ENCODE results near the gene CPLX1. TPM values are rescaled to one million over a fixed set of nuclear protein-coding genes. Genes with fewer than 3 reads are reported as not detected.

The CPLX1 gene
- total RNA-seq, 4 donors from 2014 or later: 0.35 to 0.67 TPM; not detected in 2

DNA sequence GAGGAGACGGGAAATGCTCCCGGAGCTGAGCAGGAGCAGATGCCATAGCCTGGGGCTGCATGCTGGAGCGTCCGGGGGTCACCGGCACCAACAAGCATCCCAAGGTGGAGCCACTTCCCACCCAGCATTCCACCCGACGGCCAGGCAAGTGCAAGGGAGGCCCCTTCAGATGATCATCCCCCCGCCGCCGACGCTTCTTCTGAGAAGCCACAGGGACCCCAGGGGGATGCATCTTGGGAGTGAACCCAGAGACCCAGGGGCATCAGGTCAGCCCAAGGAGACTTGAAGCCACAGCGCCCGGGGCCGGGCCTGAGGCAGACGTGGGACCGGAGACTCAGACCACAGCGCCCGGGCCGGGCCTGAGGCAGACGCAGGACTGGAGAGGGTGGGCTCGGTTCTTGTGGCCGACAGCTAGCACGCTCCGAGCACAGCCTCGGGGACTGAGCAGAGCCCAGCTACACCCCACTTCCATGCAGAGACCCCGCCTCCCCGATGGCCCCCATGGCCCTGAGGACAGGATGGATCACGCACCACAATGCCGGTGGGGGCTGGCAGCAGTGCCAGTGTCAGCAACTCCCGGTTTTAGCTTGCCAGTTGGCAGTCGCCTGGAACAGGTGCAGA lies 33.0 kb upstream of the CPLX1 start:
- Histone ChIP-seq H3K4me1 (no peaks in the 10 kb centered on the region), H3K36me3 (peaks cover 0 to 84% (median 0%) of the 10 kb centered on the region in 3 donors), H3K4me3 (no peak overlapping the region), H3K27me3 (no peaks in the 10 kb centered on the region), H3K9me3 (no peaks in the 10 kb centered on the region), H3K27ac (no peak overlapping the region)
- no peak for DNase-seq
- TF ChIP-seq, protein P1, sequence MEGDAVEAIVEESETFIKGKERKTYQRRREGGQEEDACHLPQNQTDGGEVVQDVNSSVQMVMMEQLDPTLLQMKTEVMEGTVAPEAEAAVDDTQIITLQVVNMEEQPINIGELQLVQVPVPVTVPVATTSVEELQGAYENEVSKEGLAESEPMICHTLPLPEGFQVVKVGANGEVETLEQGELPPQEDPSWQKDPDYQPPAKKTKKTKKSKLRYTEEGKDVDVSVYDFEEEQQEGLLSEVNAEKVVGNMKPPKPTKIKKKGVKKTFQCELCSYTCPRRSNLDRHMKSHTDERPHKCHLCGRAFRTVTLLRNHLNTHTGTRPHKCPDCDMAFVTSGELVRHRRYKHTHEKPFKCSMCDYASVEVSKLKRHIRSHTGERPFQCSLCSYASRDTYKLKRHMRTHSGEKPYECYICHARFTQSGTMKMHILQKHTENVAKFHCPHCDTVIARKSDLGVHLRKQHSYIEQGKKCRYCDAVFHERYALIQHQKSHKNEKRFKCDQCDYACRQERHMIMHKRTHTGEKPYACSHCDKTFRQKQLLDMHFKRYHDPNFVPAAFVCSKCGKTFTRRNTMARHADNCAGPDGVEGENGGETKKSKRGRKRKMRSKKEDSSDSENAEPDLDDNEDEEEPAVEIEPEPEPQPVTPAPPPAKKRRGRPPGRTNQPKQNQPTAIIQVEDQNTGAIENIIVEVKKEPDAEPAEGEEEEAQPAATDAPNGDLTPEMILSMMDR (IDR thresholded peaks at IDR 0.05): no peak
- TF ChIP-seq POLR2A (IDR thresholded peaks at IDR 0.05): no peak

DNA sequence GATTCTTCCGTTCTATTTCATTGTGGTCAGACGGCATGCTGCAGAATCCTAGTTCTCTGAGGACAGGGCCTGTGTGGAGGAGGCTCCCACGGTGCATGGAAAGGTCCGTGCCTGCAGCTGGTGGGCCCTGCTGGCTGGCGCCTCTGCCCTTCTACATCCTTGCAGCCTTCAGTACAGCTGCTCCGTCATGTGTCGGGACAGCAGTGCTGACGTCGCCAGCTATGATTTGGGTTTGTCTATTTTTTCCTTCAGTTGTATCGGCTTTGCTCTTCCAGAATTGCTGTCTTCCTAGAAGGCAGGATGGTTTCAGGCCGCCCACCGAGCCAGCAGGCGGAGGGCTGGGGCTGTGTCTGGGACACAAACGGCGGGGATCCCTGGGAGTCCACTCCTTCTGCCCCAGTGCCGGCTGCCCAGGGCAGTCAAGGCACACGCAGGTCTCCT lies 32.1 kb upstream of the CPLX1 start:
- H3K4me1 ChIP-seq: no peaks in the 10 kb centered on the region
- no peaks in the 10 kb centered on the region for H3K9me3 ChIP-seq
- H3K36me3 ChIP-seq: peaks cover 0 to 82% (median 0%) of the 10 kb centered on the region in 3 donors
- H3K27me3 ChIP-seq: no peaks in the 10 kb centered on the region
- no peak for DNase-seq
- H3K4me3 ChIP-seq: no peak overlapping the region
- TF ChIP-seq POLR2A (IDR thresholded peaks at IDR 0.05): no peak
- TF ChIP-seq, protein P1 (IDR thresholded peaks at IDR 0.05): no peak
- no peak overlapping the region for H3K27ac ChIP-seq

DNA sequence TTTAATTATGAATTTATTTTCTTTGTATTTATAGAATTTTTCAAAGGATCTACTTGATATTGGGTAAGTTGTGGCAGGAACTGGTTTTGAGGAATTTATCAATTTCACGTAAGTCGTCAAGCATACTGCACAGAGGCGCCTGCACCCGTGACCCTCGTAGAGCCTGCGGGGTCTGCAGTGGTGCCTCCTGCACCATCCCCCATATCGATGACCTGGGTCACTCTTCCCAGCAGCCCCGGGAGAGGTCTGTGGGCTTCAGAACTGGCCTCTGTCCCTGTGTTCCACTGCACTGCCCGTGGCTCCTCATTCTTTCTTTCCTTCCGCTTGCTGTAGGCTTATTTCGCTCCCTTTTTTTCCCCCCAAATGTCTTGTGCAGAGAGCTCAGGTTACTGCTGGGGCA lies 31.5 kb upstream of the CPLX1 start:
- Histone ChIP-seq H3K27ac (no peak overlapping the region), H3K36me3 (peaks cover 0 to 82% (median 0%) of the 10 kb centered on the region in 3 donors), H3K27me3 (no peaks in the 10 kb centered on the region), H3K4me3 (no peak overlapping the region), H3K4me1 (no peaks in the 10 kb centered on the region), H3K9me3 (no peaks in the 10 kb centered on the region)
- no peak for DNase-seq
- TF ChIP-seq, protein P1 (IDR thresholded peaks at IDR 0.05): no peak
- TF ChIP-seq POLR2A (IDR thresholded peaks at IDR 0.05): no peak

DNA sequence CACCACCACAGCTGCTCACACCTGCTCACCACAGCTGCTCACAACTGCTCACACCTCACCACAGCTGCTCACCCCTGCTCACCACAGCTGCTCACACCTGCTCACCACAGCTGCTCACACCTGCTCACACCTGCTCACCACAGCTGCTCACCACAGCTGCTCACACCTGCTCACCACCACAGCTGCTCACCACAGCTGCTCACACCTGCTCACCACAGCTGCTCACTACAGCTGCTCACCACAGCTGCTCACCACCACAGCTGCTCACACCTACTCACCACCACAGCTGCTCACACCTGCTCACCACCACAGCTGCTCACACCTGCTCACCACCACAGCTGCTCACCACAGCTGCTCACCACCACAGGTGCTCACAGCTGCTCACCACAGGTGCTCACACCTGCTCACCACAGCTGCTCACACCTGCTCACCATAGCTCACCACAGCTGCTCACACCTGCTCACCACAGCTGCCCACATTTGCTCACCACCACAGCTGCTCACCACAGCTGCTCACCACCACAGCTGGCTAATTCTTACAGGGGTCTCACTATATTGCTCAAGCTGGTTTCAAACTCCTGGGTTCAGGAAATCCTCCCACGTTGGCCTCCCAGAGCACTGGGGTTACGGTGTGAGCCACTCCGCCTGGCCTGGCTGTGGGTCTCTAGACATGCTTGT lies 30.4 kb upstream of the CPLX1 start:
- DNase-seq: no peak
- no peak overlapping the region for H3K27ac ChIP-seq
- peaks cover 0 to 81% (median 0%) of the 10 kb centered on the region in 3 donors for H3K36me3 ChIP-seq
- no peaks in the 10 kb centered on the region for H3K9me3 ChIP-seq
- no peaks in the 10 kb centered on the region for H3K4me1 ChIP-seq
- no peak overlapping the region for H3K4me3 ChIP-seq
- TF ChIP-seq POLR2A (IDR thresholded peaks at IDR 0.05): no peak
- TF ChIP-seq, protein P1 (IDR thresholded peaks at IDR 0.05): no peak
- H3K27me3 ChIP-seq: no peaks in the 10 kb centered on the region

DNA sequence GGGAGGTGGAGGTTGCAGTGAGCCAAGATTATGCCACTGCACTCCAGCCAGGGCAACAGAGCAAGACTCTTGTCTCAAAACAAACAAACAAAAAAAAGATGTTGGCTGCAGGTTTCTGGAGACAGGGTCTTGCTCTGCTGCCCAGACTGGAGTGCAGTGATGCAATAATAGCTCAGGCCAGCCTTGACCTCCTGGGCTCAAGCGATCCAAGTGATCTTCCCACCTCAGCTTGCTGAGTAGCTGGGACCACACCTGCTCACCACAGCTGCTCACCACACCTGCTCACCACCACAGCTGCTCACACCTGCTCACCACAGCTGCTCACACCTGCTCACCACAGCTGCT lies 29.9 kb upstream of the CPLX1 start:
- no peak for DNase-seq
- TF ChIP-seq, protein P1 (IDR thresholded peaks at IDR 0.05): no peak
- no peak for TF ChIP-seq POLR2A (IDR thresholded peaks at IDR 0.05)

More for the DNA sequence above, 29.9 kb upstream of the CPLX1 start:
- no peaks in the 10 kb centered on the region for H3K27me3 ChIP-seq
- H3K9me3 ChIP-seq: no peaks in the 10 kb centered on the region
- no peak overlapping the region for H3K4me3 ChIP-seq
- no peaks in the 10 kb centered on the region for H3K4me1 ChIP-seq
- peaks cover 0 to 80% (median 0%) of the 10 kb centered on the region in 3 donors for H3K36me3 ChIP-seq
- H3K27ac ChIP-seq: no peak overlapping the region
